ENCODE results near the gene CHST3. TPM values are rescaled to one million over a fixed set of nuclear protein-coding genes. Genes with fewer than 3 reads are reported as not detected.
A peak's percentile ranks its signal among the peaks of the same experiment; 100 is the strongest.

CHST3 gene
- total RNA-seq, 4 donors from 2014 or later, result 17.9 to 29.3 (median 23.2) TPM

DNA sequence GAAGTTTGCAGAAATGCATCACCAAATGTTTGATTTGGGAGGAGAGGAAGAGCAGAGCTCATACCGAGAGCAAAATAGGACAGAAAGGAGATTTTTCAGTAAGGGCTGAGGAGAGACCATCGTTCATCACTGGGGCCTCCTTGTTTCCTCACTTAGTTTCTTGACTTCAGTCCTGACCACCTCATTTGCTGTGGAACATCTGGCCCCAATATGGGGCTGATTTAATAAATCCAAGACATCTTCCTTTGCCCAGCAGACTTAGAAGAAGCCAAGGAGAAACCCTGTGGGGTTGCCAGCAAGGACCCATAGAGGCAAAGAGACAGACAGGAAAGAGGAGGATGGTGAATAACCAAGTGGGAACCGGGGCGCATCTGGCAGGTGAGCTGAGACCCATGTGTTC, 60.4 kb downstream of the CHST3 start:
- Histone ChIP-seq H3K4me1 (peaks cover 24% of the 10 kb centered on the region), H3K4me3 (no peak overlapping the region), H3K27me3 (no peaks in the 10 kb centered on the region), H3K9me3 (no peaks in the 10 kb centered on the region), H3K27ac (peak overlapping the region; percentile 10), H3K36me3 (no peaks in the 10 kb centered on the region)
- 71% methylated on average over 4 of the region's 4 CpGs for WGBS
- no peak for DNase-seq (ENCODE audit: low spot score in 2 of 2)
- TF ChIP-seq POLR2AphosphoS5 (IDR thresholded peaks at IDR 0.05) (no peak), POLR2A (IDR thresholded peaks at IDR 0.05) (no peak), CTCF (IDR thresholded peaks at IDR 0.05) (no peak), EP300 (IDR thresholded peaks at IDR 0.05) (no peak)

DNA sequence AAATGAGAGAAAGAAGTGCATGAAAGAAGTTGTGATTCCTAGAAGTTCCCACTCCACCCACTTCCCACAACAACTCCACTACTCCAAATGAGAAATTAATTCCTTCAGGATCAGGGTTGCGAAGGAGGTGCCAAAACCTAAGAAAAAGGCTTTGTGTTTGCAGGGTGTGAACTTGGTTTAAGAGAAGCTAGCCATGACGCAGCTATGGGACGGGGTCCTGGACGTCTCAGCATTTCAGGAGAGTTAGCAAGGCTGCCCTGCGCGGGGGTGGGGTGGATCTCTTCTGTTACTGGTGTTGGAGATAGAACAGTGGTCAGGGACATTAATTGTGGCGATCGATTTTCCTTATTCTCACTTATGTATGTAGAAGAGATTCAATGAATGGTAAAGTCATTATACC, 61.2 kb downstream of the CHST3 start:
- Histone ChIP-seq H3K27ac (no peak overlapping the region), H3K4me3 (no peak overlapping the region), H3K9me3 (no peaks in the 10 kb centered on the region), H3K4me1 (peaks cover 24% of the 10 kb centered on the region), H3K36me3 (no peaks in the 10 kb centered on the region), H3K27me3 (no peaks in the 10 kb centered on the region)
- TF ChIP-seq POLR2AphosphoS5 (IDR thresholded peaks at IDR 0.05) (no peak), CTCF (IDR thresholded peaks at IDR 0.05) (no peak), POLR2A (IDR thresholded peaks at IDR 0.05) (no peak), EP300 (IDR thresholded peaks at IDR 0.05) (no peak)
- no peak for DNase-seq (ENCODE audit: low spot score in 2 of 2)
- WGBS, result 73% methylated on average over 8 of the region's 8 CpGs

DNA sequence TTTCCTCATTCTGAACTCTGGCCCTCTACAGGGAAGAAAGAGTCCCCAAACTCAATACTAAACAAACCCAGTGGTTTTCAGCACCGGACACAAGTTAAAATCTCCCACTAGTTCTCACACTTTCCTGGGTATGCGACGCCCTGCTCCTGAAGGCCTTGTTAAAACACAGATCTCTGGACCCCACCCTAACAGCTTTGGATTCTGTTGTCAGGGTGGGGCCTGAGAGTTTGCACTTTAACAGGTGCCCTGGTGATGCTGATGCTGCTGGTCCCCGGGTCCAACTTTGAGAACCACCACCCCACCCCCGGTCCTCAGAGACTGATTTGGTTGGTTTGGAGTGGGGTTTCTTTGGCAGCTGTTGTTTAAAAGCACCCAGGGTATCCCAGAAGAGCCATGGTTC, 61.6 kb downstream of the CHST3 start:
- Histone ChIP-seq H3K36me3 (no peaks in the 10 kb centered on the region), H3K4me1 (peaks cover 24% of the 10 kb centered on the region), H3K27me3 (no peaks in the 10 kb centered on the region), H3K4me3 (no peak overlapping the region), H3K9me3 (no peaks in the 10 kb centered on the region), H3K27ac (no peak overlapping the region)
- TF ChIP-seq CTCF (IDR thresholded peaks at IDR 0.05) (no peak), EP300 (IDR thresholded peaks at IDR 0.05) (no peak), POLR2A (IDR thresholded peaks at IDR 0.05) (no peak), POLR2AphosphoS5 (IDR thresholded peaks at IDR 0.05) (no peak)
- WGBS, result 81% methylated on average over 5 of the region's 5 CpGs
- DNase-seq (ENCODE audit: low spot score in 2 of 2), result no peak

GRCh38 chr10:72026278-72027111, 62.3 kb downstream of the CHST3 start:
- peaks cover 24% of the 10 kb centered on the region for H3K4me1 ChIP-seq
- DNase-seq (ENCODE audit: low spot score in 2 of 2), result peak in 1 of 2 donors; percentile 79
- no peaks in the 10 kb centered on the region for H3K27me3 ChIP-seq
- no peaks in the 10 kb centered on the region for H3K9me3 ChIP-seq
- WGBS, result 64% methylated on average over 14 of the region's 14 CpGs
- TF ChIP-seq CTCF (IDR thresholded peaks at IDR 0.05) (no peak), EP300 (IDR thresholded peaks at IDR 0.05) (no peak), POLR2AphosphoS5 (IDR thresholded peaks at IDR 0.05) (no peak), POLR2A (IDR thresholded peaks at IDR 0.05) (no peak)
- H3K27ac ChIP-seq, result peak overlapping the region; percentile 24
- H3K36me3 ChIP-seq, result no peaks in the 10 kb centered on the region
- H3K4me3 ChIP-seq, result no peak overlapping the region

GRCh38 chr10:72027498-72027897, 63.3 kb downstream of the CHST3 start:
- no peak overlapping the region for H3K4me3 ChIP-seq
- peaks cover 24% of the 10 kb centered on the region for H3K4me1 ChIP-seq
- no peak overlapping the region for H3K27ac ChIP-seq
- TF ChIP-seq POLR2AphosphoS5 (IDR thresholded peaks at IDR 0.05), result no peak
- TF ChIP-seq POLR2A (IDR thresholded peaks at IDR 0.05), result no peak
- TF ChIP-seq EP300 (IDR thresholded peaks at IDR 0.05), result no peak
- no peak for TF ChIP-seq CTCF (IDR thresholded peaks at IDR 0.05)
- H3K36me3 ChIP-seq, result no peaks in the 10 kb centered on the region
- no peaks in the 10 kb centered on the region for H3K9me3 ChIP-seq
- H3K27me3 ChIP-seq, result no peaks in the 10 kb centered on the region
- DNase-seq (ENCODE audit: low spot score in 2 of 2), result no peak
- WGBS, result 77% methylated on average over 6 of the region's 6 CpGs

All from suprapubic skin (tissue), 4 donors.